DMS114 treated with DMSO at 0.1 percent for 48 hours (cell line): ENCODE data around the gene TIFAB.

Experiments
- DNase-seq: peaks from one replicate; lab custom pipeline; 2025; ENCODE audit not compliant: unreplicated experiment; lab: John Stamatoyannopoulos, UW

The TIFAB gene

DNA sequence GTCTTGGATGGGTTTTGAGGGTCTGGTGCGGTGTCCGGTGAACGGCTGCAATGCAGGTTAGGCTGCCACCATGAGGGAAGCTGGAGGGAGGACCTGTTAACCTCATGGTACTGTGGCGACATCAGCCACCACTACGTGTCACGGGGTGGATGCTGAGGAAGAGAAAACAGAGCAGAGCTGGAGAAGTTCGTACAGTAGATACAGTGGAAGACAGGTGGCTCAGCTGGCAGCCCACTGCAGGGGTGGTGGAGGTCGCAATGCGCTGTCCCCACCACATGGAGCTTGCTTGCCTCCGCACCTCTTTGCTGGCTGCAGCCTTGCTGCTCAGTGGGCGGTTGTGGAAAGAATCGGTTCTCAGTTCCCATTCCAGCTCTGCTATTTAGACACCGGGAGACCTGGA lies 7.8 kb downstream of the TIFAB start:
- DNase-seq: no peak

DNA sequence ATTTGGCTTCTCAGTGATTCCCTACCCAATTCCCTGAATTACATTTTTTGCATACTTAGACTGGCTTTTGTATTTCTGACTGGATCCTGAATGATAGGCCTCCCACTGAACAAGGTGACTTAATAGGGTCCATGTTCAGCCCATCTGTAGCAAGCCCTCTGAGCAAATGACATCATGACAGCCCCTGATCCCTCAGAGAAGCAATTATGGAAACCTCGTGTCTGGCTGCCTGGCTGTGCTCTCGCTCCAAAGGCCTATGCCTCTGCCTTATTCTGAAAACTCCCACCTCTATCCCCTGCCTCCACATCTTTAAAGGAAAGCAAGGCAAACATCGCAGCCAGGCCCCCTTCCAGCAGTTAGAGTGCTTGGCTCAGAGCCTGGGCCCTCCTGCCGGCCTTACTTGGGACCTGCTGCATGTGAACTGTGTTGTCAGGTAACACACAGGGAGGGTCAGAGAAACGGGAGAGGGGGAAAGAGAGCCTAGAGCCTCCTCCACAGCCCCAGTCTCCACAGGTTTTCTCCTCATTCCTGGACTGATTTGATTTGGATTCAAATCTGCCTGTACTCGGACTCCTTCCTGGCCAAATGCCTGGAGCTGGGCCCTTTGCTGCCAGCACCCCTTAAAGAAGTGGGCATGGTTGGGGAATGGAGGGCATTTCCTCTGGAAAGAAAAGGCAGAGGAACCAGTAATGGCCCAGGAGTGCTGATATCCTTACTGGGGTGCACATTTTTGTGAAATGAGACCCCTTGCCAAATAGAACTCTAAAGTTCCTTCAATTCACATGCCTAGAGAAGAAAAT lies 8.8 kb downstream of the TIFAB start:
- no peak for DNase-seq

DNA sequence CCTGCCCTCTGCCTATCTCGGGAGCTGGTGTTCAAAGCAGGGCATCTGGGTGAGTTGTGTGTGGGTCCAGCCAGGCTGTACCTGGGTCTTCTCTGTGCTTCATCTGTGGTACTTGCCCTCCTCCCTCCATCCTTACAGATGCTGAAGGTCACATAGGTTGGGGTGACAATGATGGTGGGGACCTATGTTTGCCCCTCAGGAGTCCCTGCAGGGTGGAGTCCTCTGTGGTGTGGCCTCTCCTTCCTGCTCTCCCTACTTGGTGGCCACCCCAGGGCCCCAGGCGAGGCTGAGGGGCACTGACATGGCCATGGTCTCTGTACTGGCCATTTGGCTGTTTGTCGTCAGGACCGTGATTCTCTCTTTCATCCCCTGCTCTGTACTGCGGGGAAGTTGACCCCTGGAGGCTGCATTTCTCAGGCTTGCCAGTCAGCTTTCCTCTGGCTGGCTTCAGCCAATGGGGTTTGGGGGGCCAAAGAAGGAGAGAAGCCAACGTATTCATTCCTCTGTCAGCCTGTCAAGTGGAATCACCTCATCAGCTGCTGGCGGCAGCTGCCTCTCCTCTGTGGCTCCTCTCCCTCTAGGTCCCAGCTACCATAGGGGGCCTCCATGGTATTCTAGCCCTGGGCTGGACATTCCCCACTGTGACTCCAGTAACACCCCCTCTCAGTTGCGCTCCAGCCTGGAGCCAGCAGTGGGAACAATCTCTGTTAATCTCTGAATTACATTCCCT lies 9.6 kb downstream of the TIFAB start:
- DNase-seq: no peak

DNA sequence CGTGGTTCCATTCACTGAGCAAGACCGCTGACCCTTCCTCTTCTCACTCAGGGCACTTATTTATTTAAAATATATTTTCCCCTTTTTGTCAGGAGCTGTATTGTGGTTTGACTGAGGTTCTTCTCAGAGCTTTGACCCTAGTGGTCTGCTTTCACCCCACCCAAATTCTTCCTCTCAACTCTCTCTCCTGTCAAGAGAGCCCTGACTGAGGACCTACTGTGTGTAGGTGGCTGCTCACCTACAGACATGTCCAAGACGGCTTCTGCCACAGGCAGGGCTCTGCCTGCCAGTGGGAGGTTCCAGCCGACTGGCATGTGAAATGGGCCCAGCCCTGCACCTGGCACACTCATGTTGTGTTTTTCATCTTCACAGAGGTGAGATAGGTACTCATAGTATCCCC lies 10.2 kb downstream of the TIFAB start:
- DNase-seq: no peak

DNA sequence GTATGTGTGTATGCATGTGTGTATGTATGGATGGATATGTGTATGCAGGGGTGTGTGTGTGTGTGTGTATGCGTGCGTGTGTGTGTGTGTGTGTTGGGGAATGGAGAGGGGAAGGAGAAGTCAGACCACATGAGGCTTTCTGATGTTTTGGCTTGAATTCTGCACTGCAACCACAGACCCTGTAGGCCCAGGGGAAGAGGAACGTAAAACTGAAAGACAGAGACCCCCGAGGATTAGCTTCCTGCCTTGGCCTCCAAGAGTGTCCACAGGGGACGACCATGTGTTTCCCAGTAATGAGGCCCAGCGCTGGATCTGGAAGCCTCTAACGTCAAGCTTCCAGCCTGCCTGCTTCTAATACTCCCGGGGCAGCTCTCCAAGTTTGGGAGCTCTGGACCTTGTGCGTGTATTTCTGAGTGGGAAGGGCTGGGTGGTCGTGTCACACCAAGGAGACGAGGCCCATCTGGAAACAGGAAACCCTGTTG lies 10.8 kb downstream of the TIFAB start:
- no peak for DNase-seq

DNA sequence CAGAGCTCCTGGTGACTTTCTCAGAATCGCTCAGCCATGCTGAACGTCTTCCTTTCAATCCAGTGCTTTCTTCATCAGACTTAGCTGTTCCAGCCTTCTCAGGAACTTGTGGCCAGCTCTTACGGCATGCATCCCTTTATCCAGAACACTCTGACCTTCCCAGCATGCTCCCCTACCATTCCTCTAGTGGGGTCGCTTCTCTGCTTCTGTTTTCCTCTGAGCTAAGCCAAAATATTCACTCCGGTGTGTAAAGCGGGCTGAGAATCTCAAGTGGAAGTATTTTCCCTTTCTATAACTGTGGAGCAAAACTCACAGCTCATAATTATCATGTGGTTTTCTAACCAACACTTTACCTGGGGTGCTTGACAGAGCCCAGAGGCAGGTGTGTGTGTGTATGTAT lies 11.2 kb downstream of the TIFAB start:
- no peak for DNase-seq

DNA sequence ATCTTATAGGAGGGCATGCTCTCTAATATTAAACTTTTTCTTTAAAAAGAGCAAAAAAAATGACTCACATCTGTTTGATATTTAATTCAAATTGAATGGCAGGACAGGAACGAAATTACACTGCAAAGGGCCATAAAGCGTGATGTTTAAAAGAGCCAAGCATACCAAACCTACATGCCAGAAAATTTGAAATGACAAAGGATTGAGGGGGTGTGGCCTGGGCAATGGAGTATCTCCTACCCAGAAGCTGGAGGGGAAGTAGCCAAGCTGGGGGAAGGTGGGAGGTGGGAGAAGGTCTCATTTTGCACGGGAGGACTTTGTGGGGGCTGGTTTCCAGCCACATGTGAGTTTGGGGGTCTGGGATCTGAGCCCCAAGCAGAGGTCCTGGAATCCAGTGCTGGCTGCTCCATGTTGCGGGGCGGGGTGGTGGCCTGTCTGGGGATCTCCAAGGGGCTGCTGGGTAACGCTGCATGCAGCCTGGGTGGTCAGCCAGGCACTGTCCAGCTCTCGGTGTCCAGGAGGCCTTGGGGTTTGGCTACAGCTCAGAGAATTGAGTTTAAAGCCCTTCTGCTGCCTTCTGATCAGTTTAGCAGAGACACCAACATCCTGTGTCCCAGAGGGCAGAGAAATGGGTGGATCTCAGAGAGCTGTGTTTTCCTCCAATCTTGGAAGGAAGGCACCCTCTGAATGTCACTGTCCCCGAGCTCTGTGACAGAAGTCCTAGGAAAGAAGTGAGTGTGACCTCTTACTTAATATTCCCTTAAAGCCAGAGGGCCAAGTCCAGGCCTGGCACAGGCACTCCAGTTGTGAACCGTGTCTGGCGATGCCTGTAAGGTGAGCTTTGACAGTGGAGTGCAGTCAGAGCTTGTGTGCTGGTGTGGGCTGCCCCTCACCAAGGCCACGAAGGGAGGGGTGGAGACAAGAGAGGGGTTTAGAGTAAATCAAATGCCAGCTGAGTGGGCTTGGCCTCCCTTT lies 12.6 kb downstream of the TIFAB start:
- no peak for DNase-seq

DNA sequence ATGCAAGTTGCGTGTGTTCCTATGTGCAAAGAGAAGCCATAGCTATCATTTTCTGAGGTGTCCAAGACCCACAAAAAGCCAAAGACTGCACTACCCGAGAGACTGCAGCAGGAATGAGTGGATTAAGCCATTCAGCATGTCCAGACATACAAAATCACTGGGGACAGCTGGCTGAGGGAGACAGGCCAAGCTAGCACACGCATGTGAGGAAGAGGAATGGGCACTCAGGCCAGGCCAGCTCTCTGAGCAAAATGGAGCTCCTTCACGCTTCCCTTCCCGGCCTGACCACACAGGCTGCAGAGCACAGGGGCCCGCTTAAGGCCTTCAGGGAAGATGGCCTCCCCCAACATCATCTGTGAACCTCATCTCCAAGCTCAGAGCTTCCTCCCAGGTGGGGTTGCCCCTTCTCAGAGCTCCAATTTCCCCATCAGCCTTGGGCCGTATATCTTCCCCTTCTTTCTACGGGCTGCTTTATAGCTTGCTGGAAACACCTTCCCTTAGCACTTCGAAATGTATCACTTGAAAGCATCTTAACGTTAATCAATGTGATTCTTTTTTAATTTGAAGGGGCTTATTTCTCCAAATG lies 13.4 kb downstream of the TIFAB start:
- no peak for DNase-seq

DNA sequence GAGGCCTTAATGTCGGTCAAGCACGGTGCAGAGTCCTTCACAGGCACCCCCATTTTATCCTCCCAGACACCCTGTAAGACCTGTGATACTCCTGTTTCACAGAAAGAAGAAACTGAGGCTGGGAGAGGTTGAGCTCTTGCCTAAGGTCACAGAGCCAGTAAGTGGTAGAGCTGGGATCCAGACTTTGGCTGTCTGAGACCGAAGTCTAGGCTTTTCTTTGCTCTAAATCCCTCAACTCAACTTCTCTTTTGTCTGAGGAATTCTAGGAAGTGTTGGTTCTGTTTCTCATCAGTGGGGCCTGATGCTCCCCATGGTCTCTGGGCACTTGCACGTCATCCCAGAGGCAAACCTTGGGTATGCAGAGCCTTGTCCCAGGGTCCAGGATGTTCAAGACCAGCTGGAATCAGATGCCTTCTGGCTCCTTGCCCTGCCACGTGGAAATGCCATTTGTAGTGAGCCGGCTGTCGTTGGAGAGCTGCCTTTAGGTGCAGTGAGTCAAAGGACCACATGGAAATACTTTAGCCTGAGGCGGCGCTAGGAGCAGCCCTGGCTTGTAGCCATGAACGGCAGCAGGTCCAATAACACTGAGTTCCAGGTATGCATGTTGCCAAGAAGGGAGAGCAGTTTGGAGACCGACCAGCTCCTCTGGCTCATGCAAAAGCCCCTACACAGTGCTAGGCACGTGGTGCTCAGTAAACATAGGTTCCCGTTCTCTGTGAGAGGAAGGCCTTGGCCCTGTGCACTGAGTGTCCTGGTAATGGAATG lies 14.2 kb downstream of the TIFAB start:
- no peak for DNase-seq

DNA sequence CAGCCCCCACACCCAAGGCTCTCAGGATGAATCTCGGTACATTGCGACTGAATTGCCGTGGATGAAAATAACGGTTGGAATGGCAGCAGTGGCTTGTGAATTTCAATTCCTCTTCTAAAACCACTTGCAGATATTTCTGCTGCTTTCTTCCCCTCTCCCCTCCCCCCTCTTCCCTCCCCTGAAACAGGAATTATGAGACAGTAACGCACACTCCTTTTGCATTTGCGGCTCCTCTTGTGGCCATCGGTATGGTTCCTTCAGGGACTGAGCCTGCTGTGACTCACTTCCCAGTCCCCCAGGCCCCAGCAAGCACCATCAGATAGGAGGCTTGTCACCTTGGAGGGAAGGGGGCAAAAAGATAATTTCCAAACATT lies 14.7 kb downstream of the TIFAB start:
- no peak for DNase-seq

DNA sequence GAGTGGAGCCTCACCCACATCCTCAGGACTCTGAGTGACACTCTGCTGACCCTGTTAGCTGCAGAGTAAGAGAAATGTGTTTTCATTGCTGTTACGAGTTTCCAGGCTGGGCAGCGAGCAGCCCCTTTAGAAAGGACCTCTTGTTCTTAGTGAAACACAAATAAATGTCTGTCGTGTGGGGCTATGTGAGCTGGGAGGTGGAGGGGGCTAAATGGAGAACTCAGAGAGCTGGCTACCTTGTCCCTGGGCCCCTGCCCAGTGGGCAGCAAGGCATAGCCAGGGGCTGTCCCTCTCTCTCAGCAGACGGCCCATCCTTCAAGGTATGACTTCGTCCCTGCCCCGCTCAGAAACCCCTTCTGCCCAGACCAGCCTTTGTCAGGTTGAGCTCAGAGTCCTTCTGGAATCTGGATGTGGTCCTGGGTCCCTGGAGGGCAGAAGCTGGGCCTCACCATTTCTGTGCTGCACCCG lies 15.2 kb downstream of the TIFAB start:
- DNase-seq: no peak

DNA sequence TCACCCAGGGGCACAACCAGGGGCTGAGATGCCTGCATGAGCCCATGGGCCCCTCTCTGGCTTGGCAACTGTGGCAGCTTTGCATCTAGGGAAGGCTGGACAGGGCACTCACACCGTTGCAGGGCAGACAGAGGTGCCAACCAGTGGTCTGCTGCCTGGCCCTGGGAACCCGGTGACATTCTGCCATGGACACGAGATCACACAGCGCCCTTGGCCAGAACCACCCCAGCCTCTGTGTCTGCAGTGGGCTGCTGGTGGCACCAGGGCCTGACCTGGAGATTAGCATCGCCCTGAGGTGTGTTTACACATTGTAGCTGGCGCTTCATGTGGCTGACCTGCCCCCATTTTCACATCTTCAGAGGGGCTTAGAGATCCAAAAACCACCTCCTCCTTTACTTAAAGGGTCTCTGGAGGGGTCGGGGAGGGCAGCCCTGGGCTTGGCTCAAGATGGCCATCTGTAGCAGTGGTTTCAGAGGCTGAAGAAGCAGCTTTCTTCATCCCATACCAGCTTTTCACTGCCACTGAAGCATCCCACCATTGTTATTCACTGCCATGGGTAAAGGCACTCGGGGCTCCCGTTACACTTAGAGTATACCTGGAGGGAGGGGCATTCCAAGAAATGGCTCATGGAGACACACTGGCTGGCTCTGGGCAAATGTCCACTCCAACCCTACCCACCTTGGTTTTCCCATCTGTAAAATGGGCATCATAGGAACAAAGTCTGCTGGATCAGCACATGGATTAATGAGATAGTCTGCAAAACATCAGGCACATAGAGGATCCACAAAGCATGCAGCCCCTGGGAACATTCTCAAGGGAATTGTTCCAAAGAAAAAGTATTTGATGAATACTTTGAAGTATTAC lies 16.5 kb downstream of the TIFAB start:
- no peak for DNase-seq

DNA sequence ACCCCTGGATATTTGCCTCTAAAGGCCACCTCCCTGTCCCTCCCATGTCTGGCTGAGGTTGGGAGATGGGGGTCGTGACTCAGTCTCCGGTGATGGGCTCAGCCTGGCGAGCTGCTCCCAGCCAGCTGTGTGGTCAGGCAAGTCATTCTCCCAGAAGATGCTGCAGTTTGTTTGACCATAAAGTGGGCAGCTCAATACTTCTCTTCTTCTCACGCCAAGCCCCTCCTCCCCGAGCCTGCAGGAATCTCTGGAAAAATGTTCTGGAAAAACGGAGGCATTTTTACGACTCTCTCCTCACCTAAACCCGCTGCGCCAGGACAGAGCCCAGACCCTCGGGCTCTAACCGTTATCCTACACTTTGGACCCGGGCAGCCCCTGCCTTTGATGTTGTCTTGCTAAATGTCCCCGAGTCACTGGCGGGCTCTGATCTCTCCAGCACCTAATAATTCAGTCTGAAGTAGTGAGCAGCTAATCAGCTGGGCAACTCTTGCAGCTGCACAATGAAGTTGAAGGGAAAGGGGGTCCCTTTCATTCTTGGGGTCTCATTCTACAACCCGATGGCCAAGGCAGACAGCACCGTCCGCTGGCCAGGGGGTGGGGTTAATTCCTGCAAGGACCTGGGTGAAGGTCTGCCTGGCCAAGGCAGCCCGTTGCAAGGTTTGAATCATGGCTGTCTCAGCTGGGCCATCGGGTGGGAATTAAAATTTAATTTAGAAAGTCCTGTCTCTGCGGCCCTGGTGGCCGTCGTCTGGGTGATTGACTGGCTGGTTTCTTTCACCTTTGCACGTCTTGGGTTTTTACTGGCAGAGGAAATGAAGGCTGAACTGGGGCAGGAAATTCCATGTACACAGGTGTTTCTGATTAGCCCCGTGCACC lies 17.3 kb downstream of the TIFAB start:
- DNase-seq: no peak

DNA sequence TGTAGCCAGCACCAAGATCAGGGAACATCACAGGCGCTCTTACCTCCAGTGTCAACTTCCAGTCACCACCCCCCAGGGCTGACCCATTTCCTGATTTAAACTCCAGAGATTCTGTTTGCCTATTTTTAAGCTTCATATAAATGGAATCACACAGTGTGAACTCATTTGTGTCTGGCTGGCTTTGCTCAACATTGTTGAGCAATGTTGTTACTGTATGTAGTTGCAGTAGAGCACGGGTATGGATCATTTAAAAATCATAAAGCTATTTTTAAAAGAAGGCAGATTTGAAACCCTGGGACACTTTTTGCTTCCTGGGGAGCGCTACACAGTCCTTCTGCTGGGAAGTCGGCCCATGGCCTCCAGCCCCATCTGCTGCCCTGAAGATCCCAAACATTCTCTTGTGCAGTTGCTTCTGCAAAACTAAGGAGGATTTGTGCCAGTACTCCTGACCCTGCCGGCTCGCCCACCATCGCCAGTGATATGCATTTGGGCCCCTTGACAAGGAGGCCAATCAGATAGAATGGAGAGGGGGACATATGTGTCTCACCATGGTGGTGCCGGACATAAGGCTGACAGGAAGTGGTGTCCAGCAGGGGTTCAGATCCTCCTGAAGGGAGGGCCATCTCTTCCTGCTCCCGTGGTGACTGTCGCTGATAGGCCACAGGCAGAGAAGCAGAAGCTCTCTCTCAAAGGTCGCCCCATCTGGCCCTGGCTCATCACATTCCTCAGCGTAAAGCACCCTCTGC lies 18.3 kb downstream of the TIFAB start:
- DNase-seq: no peak

DNA sequence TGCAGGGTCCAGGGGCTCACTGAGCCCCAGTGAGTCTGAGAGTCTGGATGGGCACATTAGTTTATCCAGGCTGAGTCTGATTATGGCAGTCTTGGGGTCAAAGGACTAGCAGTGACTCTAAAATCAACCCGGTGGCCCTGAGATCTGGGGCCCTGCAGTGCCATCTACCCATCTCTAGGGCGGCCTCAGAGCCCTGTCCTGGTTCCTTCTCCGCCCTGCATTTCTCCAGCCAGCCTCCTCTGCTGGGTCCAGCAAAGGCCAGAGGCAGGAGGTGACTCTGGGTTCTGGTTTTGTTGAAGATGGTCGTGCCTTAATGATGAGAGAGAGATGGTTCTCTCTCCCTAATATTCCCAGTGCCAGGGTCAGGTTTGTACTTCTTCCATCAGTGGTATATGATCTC lies 20.0 kb downstream of the TIFAB start:
- DNase-seq: no peak

DNA sequence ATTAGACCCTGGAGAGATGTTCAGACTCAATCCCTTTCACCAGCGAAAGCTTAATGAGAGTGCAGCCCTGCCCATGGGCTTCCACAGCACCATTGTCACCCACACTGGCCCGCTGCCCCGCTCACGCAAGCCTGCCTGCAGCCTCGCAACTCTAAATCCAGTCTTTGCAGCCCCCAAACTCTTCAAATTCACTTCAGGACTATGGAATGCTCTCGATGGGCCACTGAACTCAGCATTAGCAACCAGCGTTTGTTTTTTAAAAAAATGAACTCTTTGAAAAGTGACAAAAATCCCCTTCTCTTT lies 22.1 kb downstream of the TIFAB start:
- DNase-seq: no peak

DNA sequence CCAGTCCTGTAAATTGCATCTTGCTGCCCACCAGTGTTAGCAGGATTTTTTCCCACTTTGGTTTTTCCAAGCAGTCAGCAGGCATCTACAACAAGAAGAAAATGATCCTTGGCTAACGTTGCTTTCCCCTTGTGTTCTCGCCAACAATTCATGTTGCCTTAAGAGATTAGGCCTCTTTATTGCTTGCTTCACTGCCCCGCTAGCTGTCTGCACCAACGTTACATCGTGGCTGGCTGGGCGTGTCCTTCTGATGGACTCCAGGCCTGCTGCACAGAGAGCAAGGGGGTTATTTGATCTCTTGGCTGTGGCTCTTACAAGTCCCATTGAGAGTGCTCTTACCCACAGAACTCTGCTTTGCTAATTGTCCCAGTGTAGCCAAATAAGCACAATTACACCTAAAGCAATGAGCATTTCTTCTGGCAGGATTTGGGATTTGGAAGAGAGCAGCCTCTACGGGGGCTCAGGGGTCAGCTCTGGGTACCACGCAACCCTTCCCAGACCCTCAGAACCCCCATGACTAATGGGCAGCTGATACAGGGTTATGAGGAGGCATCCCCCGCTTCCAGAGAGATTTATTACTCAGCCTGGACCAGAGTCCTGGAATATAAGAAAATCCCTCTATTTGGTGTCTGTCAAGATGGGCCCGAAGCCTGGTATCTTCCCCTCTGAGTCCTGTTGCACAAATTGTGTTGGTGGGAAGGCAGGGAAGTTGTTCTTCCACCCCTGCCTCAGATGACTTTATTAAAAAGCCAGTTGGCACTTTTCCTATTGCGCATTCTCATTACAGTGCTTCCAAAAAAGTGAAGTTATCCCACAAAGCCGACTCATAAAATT lies 22.6 kb downstream of the TIFAB start:
- no peak for DNase-seq
